SK-N-SH (cell line): Measurements from ENCODE around the gene ATP13A4. TPM values are rescaled to one million over a fixed set of nuclear protein-coding genes. Genes with fewer than 3 reads are reported as not detected.

ENCODE experiments used
- CTCF ChIA-PET: fragments of 300-600, 350-600 bp; formaldehyde crosslinking; extraction: SDS; loops from one replicate; lab custom pipeline; 2021; lab: Yijun Ruan, JAX
- POLR2A ChIA-PET: fragments of 350-600 bp; sonication (Branson Sonifier 250); formaldehyde crosslinking; extraction: SDS; loops from one replicate; lab custom pipeline; 2020; ENCODE audit warnings: antibody characterized with exemption, inconsistent platforms; lab: Yijun Ruan, JAX
- DNase-seq: peaks from one replicate; pipeline ENCODE4 v3.0.0; 2012
- H2AFZ ChIP-seq: fragments of 200-600 bp; sonication (generic); 2 replicates; pipeline ENCODE4 v1.8.1; 2016; ENCODE audit warnings: antibody characterized with exemption, mild to moderate bottlenecking, low read depth
- H3F3A ChIP-seq: fragments of 200-600 bp; sonication (generic); replicated peaks from 2 replicates; pipeline ENCODE3; 2016; ENCODE audit warnings: antibody characterized with exemption, mild to moderate bottlenecking; ENCODE audit not compliant: insufficient read depth
- H3K27ac ChIP-seq, 2 experiments: fragments of 200-500 bp in 1 of 2; fragments of 200-600 bp in 1 of 2; sonication (Bioruptor generic) in 1 of 2; sonication (generic), shearing (Covaris generic) in 1 of 2; 2 replicates each; pipeline versions ENCODE4 v1.5.1 to v1.6.1; 2014 to 2016; ENCODE audit warnings: low read depth in 2 of 2, inconsistent platforms in 1 of 2, low read length in 1 of 2, mild to moderate bottlenecking in 1 of 2, mixed read lengths in 1 of 2
- H3K27me3 ChIP-seq: fragments of 200-600 bp; sonication (generic), shearing (Covaris generic); 2 replicates; pipeline ENCODE4 v1.6.1; 2016; ENCODE audit warnings: mixed run types; ENCODE audit not compliant: insufficient read depth
- H3K36me3 ChIP-seq, 2 experiments: fragments of 200-500 bp in 1 of 2; fragments of 200-600 bp in 1 of 2; sonication (Bioruptor generic) in 1 of 2; sonication (generic) in 1 of 2; replicated peaks in 1 of 2; 2 replicates each; pipeline versions ENCODE3 to v1.5.1; 2014 to 2016; ENCODE audit warnings: low read length in 1 of 2, mild to moderate bottlenecking in 1 of 2; ENCODE audit not compliant: insufficient read depth in 2 of 2, control insufficient read depth in 1 of 2
- H3K4me1 ChIP-seq, 2 experiments: fragments of 200-500 bp in 1 of 2; fragments of 200-600 bp in 1 of 2; sonication (Bioruptor generic) in 1 of 2; sonication (generic), shearing (Covaris generic) in 1 of 2; 2 replicates each; pipeline versions ENCODE4 v1.5.1 to v1.6.1; 2014 to 2016; ENCODE audit warnings: low read depth in 1 of 2, low read length in 1 of 2, mixed run types in 1 of 2; ENCODE audit not compliant: insufficient read depth in 2 of 2, control insufficient read depth in 1 of 2
- H3K4me2 ChIP-seq: fragments of 200-600 bp; sonication (generic), shearing (Covaris generic); 2 replicates; pipeline ENCODE4 v1.6.1; 2017; ENCODE audit warnings: mixed run types
- H3K4me3 ChIP-seq, 2 experiments: fragments of 200-500 bp in 1 of 2; fragments of 200-600 bp in 1 of 2; sonication (Bioruptor generic) in 1 of 2; sonication (generic), shearing (Covaris generic) in 1 of 2; 2 replicates each; pipeline versions ENCODE4 v1.5.1 to v1.8.1; 2014 to 2016; ENCODE audit warnings: low read depth in 2 of 2, inconsistent platforms in 1 of 2, low read length in 1 of 2, mild to moderate bottlenecking in 1 of 2, mixed read lengths in 1 of 2, moderate library complexity in 1 of 2
- H3K79me2 ChIP-seq: fragments of 200-600 bp; sonication (generic); 2 replicates; pipeline ENCODE4 v1.8.1; 2017; ENCODE audit warnings: mild to moderate bottlenecking; ENCODE audit not compliant: insufficient read depth
- H3K9ac ChIP-seq: fragments of 200-600 bp; sonication (generic); 2 replicates; pipeline ENCODE4 v1.6.1; 2017; ENCODE audit warnings: mixed run types
- H3K9me2 ChIP-seq: fragments of 200-600 bp; sonication (generic); 2 replicates; pipeline ENCODE4 v1.6.1; 2017; ENCODE audit warnings: mixed run types
- H3K9me3 ChIP-seq: fragments of 200-600 bp; sonication (generic); 2 replicates; pipeline ENCODE4 v1.6.1; 2017; ENCODE audit warnings: mixed run types, mild to moderate bottlenecking, moderate library complexity
- H4K20me1 ChIP-seq: fragments of 200-600 bp; sonication (generic); 2 replicates; pipeline ENCODE4 v1.6.1; 2017; ENCODE audit warnings: mild to moderate bottlenecking, mixed run types; ENCODE audit not compliant: insufficient read depth
- FOSL2 ChIP-seq: IDR thresholded peaks from 2 replicates; pipeline ENCODE4 v1.4.0; 2012; ENCODE audit warnings: low read depth, mild to moderate bottlenecking, moderate library complexity, borderline replicate concordance
- GATA2 ChIP-seq: sonication (generic); formaldehyde crosslinking; IDR thresholded peaks from 2 replicates; pipeline ENCODE4 v1.5.0; 2020; ENCODE audit warnings: mild to moderate bottlenecking, missing genetic modification reagents
- MEF2A ChIP-seq: IDR thresholded peaks from 2 replicates; pipeline ENCODE4 v1.4.0; 2012; ENCODE audit warnings: low read depth, borderline replicate concordance
- SIN3A ChIP-seq: IDR thresholded peaks from 2 replicates; pipeline ENCODE4 v1.6.1; 2012; ENCODE audit warnings: low read depth, mild to moderate bottlenecking, low read length, moderate library complexity, borderline replicate concordance
- TCF12 ChIP-seq: IDR thresholded peaks from 2 replicates; pipeline ENCODE4 v1.4.0; 2012
- WGBS: methylation state at CpG from one replicate; pipeline ENCODE4 v1.1.6; 2017; ENCODE audit warnings: low lambda C conversion rate; 5-methylcytosine and 5-hydroxymethylcytosine counted together
- polyA plus RNA-seq, 3 experiments: library from polyadenylated mRNA; depleted of rRNA; stranded (reverse); fragments of >200 nt; gene quantifications; 2 replicates each; pipeline ENCODE4 v1.2.3, GENCODE V29; 2012
- TF ChIP-seq, protein P1 (sequence below): fragments of 150-350 bp; IDR thresholded peaks from 2 replicates; pipeline ENCODE4 v1.6.1; 2017; ENCODE audit warnings: antibody characterized with exemption, low read length, low read depth, borderline replicate concordance
- TF ChIP-seq, protein P2 (sequence below): IDR thresholded peaks from 2 replicates; pipeline ENCODE4 v1.4.0; 2012; ENCODE audit warnings: low read depth
- TF ChIP-seq, protein P3 (sequence below): IDR thresholded peaks from 2 replicates; pipeline ENCODE4 v1.4.0; 2012; ENCODE audit warnings: low read depth, borderline replicate concordance

Gene ATP13A4
- polyA plus RNA-seq, 1 of the 3 experiments (the other 2 are of a cell fraction): 0.02 TPM

DNA sequence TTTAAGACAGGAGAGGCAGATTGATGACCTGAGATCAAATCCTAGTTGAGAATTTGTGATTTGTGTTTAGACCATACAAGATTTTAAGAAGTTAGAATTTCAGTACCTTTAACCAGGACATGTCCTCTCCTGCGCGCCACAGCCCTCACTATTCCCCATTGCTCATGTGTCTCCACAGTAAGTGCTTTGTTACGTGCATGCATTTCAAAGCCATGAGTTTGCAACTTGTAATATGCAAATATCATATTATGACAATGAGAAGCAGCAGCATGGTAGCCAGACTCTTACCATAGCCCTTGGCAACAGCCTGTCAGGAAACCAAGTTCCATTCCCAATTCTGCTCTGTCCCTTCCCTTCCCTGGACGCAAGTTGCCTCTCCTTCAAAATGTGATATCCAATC lies 102.8 kb downstream of the ATP13A4 start:
- Histone ChIP-seq H3K36me3 (no peaks in the 10 kb centered on the region), H3K4me3 (no peak overlapping the region), H3K9me3 (no peaks in the 10 kb centered on the region), H3K9me2 (no peaks in the 10 kb centered on the region), H3K27me3 (no peaks in the 10 kb centered on the region), H3K79me2 (no peaks in the 10 kb centered on the region), H4K20me1 (no peaks in the 10 kb centered on the region), H3F3A (no peaks in the 10 kb centered on the region), H2AFZ (no peak overlapping the region), H3K4me1 (no peaks in the 10 kb centered on the region), H3K4me2 (no peak overlapping the region), H3K9ac (no peak overlapping the region), H3K27ac (no peak overlapping the region)
- TF ChIP-seq GATA2 (no peak), TCF12 (no peak), SIN3A (no peak), FOSL2 (no peak)
- TF ChIP-seq, protein P1, sequence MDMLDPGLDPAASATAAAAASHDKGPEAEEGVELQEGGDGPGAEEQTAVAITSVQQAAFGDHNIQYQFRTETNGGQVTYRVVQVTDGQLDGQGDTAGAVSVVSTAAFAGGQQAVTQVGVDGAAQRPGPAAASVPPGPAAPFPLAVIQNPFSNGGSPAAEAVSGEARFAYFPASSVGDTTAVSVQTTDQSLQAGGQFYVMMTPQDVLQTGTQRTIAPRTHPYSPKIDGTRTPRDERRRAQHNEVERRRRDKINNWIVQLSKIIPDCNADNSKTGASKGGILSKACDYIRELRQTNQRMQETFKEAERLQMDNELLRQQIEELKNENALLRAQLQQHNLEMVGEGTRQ: no peak
- TF ChIP-seq, protein P2, sequence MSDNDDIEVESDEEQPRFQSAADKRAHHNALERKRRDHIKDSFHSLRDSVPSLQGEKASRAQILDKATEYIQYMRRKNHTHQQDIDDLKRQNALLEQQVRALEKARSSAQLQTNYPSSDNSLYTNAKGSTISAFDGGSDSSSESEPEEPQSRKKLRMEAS: no peak
- TF ChIP-seq, protein P3, sequence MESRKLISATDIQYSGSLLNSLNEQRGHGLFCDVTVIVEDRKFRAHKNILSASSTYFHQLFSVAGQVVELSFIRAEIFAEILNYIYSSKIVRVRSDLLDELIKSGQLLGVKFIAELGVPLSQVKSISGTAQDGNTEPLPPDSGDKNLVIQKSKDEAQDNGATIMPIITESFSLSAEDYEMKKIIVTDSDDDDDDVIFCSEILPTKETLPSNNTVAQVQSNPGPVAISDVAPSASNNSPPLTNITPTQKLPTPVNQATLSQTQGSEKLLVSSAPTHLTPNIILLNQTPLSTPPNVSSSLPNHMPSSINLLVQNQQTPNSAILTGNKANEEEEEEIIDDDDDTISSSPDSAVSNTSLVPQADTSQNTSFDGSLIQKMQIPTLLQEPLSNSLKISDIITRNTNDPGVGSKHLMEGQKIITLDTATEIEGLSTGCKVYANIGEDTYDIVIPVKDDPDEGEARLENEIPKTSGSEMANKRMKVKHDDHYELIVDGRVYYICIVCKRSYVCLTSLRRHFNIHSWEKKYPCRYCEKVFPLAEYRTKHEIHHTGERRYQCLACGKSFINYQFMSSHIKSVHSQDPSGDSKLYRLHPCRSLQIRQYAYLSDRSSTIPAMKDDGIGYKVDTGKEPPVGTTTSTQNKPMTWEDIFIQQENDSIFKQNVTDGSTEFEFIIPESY: no peak
- ChIA-PET CTCF (no interaction called here), POLR2A (no interaction called here)
- no peak for DNase-seq
- 56% methylated on average over 4 of the region's 4 CpGs for WGBS

DNA sequence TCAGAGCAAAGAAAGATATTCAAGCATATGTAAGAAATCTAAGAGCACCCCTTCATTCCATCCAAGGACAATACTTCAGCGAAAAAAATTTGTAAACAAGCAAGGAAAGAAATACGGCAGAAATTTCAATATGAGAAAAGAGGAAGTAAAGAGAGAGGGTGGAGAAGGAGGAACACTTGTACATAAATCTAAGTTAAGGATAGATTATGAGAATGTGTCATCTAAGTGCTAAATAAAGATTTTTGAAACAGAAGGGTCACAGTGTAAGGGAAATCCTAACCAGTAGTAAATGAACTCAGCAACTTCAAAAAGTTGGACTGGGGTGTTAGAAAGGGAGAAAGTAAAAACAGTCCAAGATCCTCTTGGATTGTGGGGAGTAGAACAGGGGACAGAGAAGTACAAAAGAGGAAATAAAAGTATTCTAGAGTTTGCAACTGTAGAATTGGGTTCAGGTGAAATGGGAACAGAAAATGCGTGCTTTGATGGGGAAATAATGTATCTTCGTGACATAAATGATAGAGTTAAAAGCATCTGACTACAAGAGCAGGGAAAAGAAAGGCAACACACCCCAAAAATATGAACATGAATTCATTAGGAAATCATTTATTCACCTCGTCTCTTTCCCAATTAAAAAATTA lies 107.6 kb downstream of the ATP13A4 start:
- Histone ChIP-seq H3K9me2 (no peaks in the 10 kb centered on the region), H3K79me2 (no peaks in the 10 kb centered on the region), H3K4me1 (no peaks in the 10 kb centered on the region), H2AFZ (no peak overlapping the region), H3F3A (no peaks in the 10 kb centered on the region), H3K9me3 (no peaks in the 10 kb centered on the region), H3K36me3 (no peaks in the 10 kb centered on the region), H3K4me2 (no peak overlapping the region), H3K9ac (no peak overlapping the region), H3K27me3 (no peaks in the 10 kb centered on the region), H3K4me3 (no peak overlapping the region), H4K20me1 (no peaks in the 10 kb centered on the region), H3K27ac (no peak overlapping the region)
- DNase-seq: no peak
- no peak for TF ChIP-seq MEF2A
- ChIA-PET CTCF (no interaction called here), POLR2A (no interaction called here)
- WGBS: 23% methylated on average over 5 of the region's 5 CpGs
